Retinal pigment epithelial cell (primary cell): Measurements from ENCODE around the gene SRP54.
"Not testable (repeated sequence)": the region's sequence is repeated elsewhere in the genome, so short reads cannot be mapped to it uniquely, and the experiment has no call there.

Source experiments
- DNase-seq: peaks from one replicate; pipeline ENCODE4 v3.0.0-alpha.2; 2010; ENCODE audit warnings: low read depth
- H3K4me3 ChIP-seq: 2 replicates; pipeline ENCODE4 v1.5.1; 2011; ENCODE audit warnings: mild to moderate bottlenecking, low read length, control low read depth, moderate library complexity
- CTCF ChIP-seq: conservative IDR thresholded peaks from 2 replicates; pipeline ENCODE4 v1.5.1; 2011; ENCODE audit warnings: low read depth, low read length, control low read depth, inconsistent platforms

SRP54 gene

GRCh38 chr14:35046048-35046750 lies 63.4 kb downstream of the SRP54 start, which contains the start of gene FAM177A1:
Gene FAM177A1, plus strand, starts transcription at chr14:35046272. Its CDS starts 192 bp downstream, at chr14:35046464.
- peak within 1 kb of the TSS; percentile 90 for H3K4me3 ChIP-seq
- TF ChIP-seq CTCF: no peak
- peak; percentile 96 for DNase-seq

- H3K4me3 ChIP-seq: peak overlapping the region; percentile 90
- no peak for TF ChIP-seq CTCF
- DNase-seq: peak; percentile 8
Measured at GRCh38 chr14:35046751-35047536, 64.2 kb downstream of the SRP54 start.

DNA sequence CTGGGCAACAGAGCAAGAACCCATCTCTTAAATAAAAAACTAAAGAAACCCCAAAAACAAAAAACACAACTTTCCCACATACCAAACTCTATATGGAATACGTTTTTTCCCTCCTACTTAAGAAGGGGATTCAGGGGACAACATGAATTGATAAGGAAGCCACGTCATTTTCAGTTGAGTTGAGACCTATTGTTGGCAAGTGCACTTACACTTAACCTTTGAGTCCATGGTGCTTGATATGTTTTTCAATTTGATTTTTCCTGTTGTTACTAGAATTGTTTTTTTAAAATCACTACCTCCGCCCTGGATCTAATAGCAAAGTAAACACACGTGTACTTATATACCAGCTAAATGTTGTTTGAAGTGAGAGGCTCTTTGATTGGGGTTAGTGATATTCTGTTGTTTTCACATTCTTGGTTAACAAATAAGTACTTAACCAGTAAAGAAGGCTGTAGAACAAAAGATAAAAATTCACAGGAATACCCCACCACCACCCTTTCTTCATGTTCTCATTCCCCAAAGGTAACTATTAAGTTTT lies 65.3 kb downstream of the SRP54 start:
- peak overlapping the region; percentile 12 for H3K4me3 ChIP-seq
- no peak for TF ChIP-seq CTCF
- no peak for DNase-seq

DNA sequence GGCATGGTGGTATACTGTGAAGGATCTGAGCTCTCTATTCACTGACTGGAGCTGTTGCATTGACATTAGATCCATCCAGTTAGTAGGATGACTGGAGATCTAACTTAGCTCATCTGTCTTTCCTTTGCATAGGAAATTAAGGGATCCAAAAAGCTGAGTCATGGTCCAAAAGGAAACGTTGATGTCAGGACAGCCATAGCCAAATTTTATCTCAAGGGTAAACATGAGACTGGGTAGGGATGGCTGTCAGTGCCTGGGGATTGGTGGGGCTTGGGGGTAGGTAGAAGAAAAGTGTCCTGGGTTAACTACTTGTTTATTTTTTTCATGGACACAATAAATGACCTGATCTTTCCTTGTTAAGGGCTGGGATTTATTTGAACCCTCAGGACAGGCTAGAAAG lies 67.9 kb downstream of the SRP54 start:
- DNase-seq: no peak
- H3K4me3 ChIP-seq: no peak overlapping the region
- TF ChIP-seq CTCF: no peak

- no peak overlapping the region for H3K4me3 ChIP-seq
- DNase-seq: peak; percentile 66
- TF ChIP-seq CTCF: no peak
Measured at GRCh38 chr14:35051796-35052195, 69.0 kb downstream of the SRP54 start.

- no peak for TF ChIP-seq CTCF
- no peak for DNase-seq
- no peak overlapping the region for H3K4me3 ChIP-seq
Measured at GRCh38 chr14:35052637-35053036, 69.8 kb downstream of the SRP54 start.

DNA sequence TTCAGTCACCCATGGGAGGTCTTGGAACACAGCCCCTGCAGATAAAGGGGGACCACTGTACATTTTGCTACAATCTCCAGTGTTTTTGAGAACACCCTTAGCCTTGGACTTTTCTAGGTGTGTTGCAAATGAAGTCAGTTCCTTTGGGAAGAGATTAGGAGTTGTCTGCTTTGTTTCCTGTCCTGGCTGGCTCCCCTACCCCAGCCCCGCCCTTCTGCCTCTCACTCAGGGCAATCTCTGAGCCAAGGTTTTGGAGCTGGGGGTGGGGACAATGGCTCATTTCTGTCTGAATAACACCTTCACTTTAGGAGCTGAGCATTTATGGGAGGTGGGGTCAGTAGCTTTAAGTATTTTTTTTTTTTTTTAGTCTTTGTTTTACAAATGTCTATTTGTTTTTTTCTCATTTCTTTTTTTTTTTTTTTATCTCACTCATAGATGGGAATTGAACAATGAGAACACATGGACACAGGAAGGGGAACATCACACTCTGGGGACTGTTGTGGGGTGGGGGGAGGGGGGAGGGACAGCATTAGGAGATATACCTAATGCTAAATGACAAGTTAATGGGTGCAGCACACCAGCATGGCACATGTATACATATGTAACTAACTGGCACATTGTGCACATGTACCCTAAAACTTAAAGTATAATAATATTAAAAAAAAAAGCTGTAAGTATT lies 78.5 kb downstream of the SRP54 start:
- not testable (repeated sequence) for H3K4me3 ChIP-seq
- peak; percentile 13 for DNase-seq

- not testable (repeated sequence) for H3K4me3 ChIP-seq, DNase-seq
Measured at GRCh38 chr14:35065731-35066130, 82.9 kb downstream of the SRP54 start.
